GM12892 (cell line): Measurements from ENCODE around the gene LGALS13.
"Not testable (repeated sequence)": the region's sequence is repeated elsewhere in the genome, so short reads cannot be mapped to it uniquely, and the experiment has no call there.

ENCODE experiments used
- DNase-seq: peaks from one replicate; pipeline ENCODE4 v3.0.0; 2011; ENCODE audit not compliant: insufficient read length
- FAIRE-seq: peaks from 2 replicates; lab custom pipeline; 2011; peaks lifted over from hg19 to GRCh38; lab: Jason Lieb, UNC
- POLR2A ChIP-seq: IDR thresholded peaks from 2 replicates; pipeline ENCODE4 v1.6.1; 2011; ENCODE audit warnings: low read depth, low read length, control low read depth
- POLR2AphosphoS5 ChIP-seq: IDR thresholded peaks from 2 replicates; pipeline ENCODE4 v1.6.1; 2011; ENCODE audit warnings: low read depth, low read length, control low read depth
- TAF1 ChIP-seq: IDR thresholded peaks from 2 replicates; pipeline ENCODE4 v1.6.1; 2011; ENCODE audit warnings: low read depth, mild to moderate bottlenecking, control low read depth, low read length, borderline replicate concordance

LGALS13 gene

GRCh38 chr19:39588066-39588465 is 14.3 kb upstream of the LGALS13 start:
- FAIRE-seq (no peak), DNase-seq (no peak)
- TF ChIP-seq POLR2A (no peak), POLR2AphosphoS5 (no peak), TAF1 (no peak)

GRCh38 chr19:39590265-39590664 is 12.1 kb upstream of the LGALS13 start:
- DNase-seq, result no peak
- TF ChIP-seq POLR2A (no peak), TAF1 (no peak), POLR2AphosphoS5 (no peak)
- no peak for FAIRE-seq

- TF ChIP-seq POLR2AphosphoS5 (no peak), TAF1 (no peak), POLR2A (no peak)
- FAIRE-seq, result no peak
- DNase-seq, result no peak
Measured at GRCh38 chr19:39592381-39592780, 9.9 kb upstream of the LGALS13 start.

DNA sequence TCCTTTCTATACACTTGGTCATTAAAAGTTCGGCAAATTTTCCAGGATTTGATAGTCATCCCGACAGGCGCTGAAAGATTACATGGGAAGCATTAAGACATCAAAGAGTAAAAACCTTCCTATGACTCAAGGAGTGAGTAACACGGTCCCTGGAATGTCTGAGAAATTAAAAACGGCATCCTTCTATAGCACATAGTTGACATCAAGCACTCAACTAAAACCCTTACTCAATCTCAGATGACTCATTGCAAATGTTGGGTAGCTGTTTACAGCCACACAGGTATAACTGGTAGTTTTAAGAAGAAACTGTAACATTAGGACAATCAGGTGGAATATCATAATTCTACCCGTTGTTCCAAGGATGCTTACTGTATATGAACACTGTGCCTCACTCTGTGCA is 6.4 kb upstream of the LGALS13 start:
- FAIRE-seq, result no peak
- no peak for DNase-seq
- no peak for TF ChIP-seq POLR2A
- TF ChIP-seq TAF1, result no peak

- DNase-seq, result no peak
- FAIRE-seq, result no peak
- no peak for TF ChIP-seq TAF1
- TF ChIP-seq POLR2AphosphoS5, result no peak
- TF ChIP-seq POLR2A, result no peak
Measured at GRCh38 chr19:39596911-39597310, 5.4 kb upstream of the LGALS13 start.

DNA sequence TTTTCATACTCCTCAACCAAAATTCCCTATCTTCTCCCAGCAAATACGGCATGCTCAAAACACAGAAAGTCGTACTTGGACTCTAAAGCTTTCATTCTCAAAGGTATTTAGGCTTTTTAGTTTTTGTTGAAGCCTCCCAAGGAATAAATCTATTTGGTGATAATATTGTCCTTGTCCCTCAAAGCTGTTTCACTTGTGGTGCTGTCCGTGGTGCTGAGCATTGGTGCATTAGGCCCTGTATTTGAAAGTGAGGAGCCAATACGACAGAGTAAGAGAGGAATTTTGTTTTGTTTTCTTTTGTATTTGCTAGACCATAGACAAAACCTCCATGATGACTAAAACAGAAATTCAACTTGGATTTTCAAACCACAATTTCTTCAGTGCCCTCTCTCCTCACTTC is 3.2 kb upstream of the LGALS13 start:
- TF ChIP-seq POLR2A, result no peak
- no peak for TF ChIP-seq POLR2AphosphoS5
- DNase-seq (no peak), FAIRE-seq (no peak)

- no peak for TF ChIP-seq POLR2AphosphoS5
- no peak for TF ChIP-seq TAF1
- no peak for TF ChIP-seq POLR2A
- DNase-seq, result no peak
- no peak for FAIRE-seq
Measured at GRCh38 chr19:39603825-39604224, 1.5 kb downstream of the LGALS13 start.

DNA sequence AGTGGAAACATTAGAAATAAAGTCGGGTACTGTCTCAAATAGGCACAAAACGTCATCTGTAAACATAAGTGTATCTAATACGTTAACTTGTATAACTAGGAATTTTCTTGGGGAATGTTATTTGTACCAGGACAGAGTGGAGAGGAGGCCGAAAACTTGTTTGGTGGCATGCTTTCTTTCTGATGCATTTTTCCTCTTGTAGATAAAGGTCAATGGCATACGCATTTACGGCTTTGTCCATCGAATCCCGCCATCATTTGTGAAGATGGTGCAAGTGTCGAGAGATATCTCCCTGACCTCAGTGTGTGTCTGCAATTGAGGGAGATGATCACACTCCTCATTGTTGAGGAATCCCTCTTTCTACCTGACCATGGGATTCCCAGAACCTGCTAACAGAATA is 4.7 kb downstream of the LGALS13 start:
- TF ChIP-seq POLR2A, result no peak
- no peak for TF ChIP-seq POLR2AphosphoS5
- no peak for TF ChIP-seq TAF1
- DNase-seq (no peak), FAIRE-seq (no peak)

GRCh38 chr19:39607561-39607960 is 5.2 kb downstream of the LGALS13 start:
- no peak for DNase-seq
- FAIRE-seq, result no peak
- TF ChIP-seq POLR2A (no peak), POLR2AphosphoS5 (no peak), TAF1 (no peak)

GRCh38 chr19:39613597-39613996 is 11.3 kb downstream of the LGALS13 start:
- FAIRE-seq (no peak), DNase-seq (no peak)
- TF ChIP-seq POLR2A (no peak), TAF1 (no peak), POLR2AphosphoS5 (no peak)

GRCh38 chr19:39617745-39618144 is 15.4 kb downstream of the LGALS13 start:
- no peak for TF ChIP-seq TAF1
- TF ChIP-seq POLR2AphosphoS5, result no peak
- no peak for TF ChIP-seq POLR2A
- FAIRE-seq (no peak), DNase-seq (no peak)

DNA sequence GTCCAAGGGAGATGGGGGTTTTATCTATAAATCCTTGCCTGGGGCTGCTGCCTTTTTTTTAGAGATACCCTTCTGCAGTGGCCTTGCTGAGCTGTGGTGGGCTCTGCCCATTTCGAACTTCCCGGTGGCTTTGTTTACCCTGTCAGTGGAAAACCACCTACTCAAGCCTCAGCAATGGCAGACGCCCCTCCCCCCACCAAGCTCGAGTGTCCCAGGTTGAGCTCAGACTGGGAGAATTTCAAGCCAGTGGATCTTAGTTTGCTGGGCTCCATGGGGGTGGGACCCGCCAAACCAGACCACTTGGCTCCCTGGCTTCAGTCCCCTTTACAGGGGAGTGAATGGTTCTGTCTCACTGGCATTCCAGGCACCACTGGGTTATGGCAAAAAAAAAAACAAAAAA is 21.6 kb downstream of the LGALS13 start:
- DNase-seq, result no peak
- TF ChIP-seq POLR2AphosphoS5, result no peak
- no peak for TF ChIP-seq POLR2A
- TF ChIP-seq TAF1, result no peak
- no peak for FAIRE-seq

DNA sequence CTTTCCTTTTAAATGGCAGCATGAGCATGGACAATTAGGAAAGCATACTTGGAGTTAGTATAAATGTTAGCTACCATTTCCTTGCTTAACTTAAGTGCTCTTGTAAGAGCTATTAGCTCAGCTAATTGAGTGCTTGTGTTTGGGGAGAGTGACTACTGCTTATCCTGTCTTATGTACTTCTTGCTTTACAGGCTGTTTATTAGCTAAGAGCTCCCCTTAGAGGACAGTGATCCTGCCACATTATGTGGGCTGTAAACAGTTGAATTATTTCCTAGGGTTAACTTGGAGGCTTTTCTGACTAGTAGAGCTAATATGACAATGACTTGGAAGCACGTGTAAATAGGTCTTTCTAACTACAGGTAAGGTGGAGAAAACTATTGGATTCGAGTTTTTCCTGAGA is 25.3 kb downstream of the LGALS13 start:
- DNase-seq, result not testable (repeated sequence)
- peak; percentile 89 for FAIRE-seq
